HG03196 (cell line): ENCODE measurements around the gene CWC27.

Experiments
- ATAC-seq: cut with Tn5 transposase; IDR thresholded peaks from one replicate; pipeline ENCODE4 v1.9.1; 2021; ENCODE audit not compliant: unreplicated experiment

Gene CWC27

GRCh38 chr5:64971513-64971912, 202.8 kb downstream of the CWC27 start:
- ATAC-seq = no peak

GRCh38 chr5:64971990-64972389, 203.3 kb downstream of the CWC27 start:
- no peak for ATAC-seq

GRCh38 chr5:64972591-64972990, 203.9 kb downstream of the CWC27 start:
- no peak for ATAC-seq

GRCh38 chr5:64973215-64973614, 204.5 kb downstream of the CWC27 start:
- ATAC-seq = no peak

- no peak for ATAC-seq
Measured at GRCh38 chr5:64977779-64978178, 209.0 kb downstream of the CWC27 start.

- no peak for ATAC-seq
Measured at GRCh38 chr5:64978546-64978945, 209.8 kb downstream of the CWC27 start.

- ATAC-seq = no peak
Measured at GRCh38 chr5:64979531-64979930, 210.8 kb downstream of the CWC27 start.

GRCh38 chr5:64980176-64980575, 211.4 kb downstream of the CWC27 start:
- ATAC-seq = no peak

- ATAC-seq = no peak
Measured at GRCh38 chr5:64987768-64988167, 219.0 kb downstream of the CWC27 start.

- no peak for ATAC-seq
Measured at GRCh38 chr5:65009207-65009606, 240.5 kb downstream of the CWC27 start.

GRCh38 chr5:65010841-65011240, 242.1 kb downstream of the CWC27 start:
- ATAC-seq = no peak

GRCh38 chr5:65012301-65012892, 243.7 kb downstream of the CWC27 start:
- no peak for ATAC-seq

GRCh38 chr5:65013166-65013565, 244.4 kb downstream of the CWC27 start:
- no peak for ATAC-seq

GRCh38 chr5:65014769-65015168, 246.0 kb downstream of the CWC27 start:
- no peak for ATAC-seq

GRCh38 chr5:65015767-65016166, 247.0 kb downstream of the CWC27 start:
- no peak for ATAC-seq

GRCh38 chr5:65017636-65018035, 248.9 kb downstream of the CWC27 start:
- no peak for ATAC-seq

GRCh38 chr5:65018763-65019162, 250.0 kb downstream of the CWC27 start:
- ATAC-seq = no peak

GRCh38 chr5:65020492-65020891, 251.8 kb downstream of the CWC27 start:
- ATAC-seq = no peak

- ATAC-seq = no peak
Measured at GRCh38 chr5:65021527-65022226, 252.9 kb downstream of the CWC27 start.

- ATAC-seq = no peak
Measured at GRCh38 chr5:65022932-65023331, 254.2 kb downstream of the CWC27 start.

GRCh38 chr5:65024681-65025080, 256.0 kb downstream of the CWC27 start:
- ATAC-seq = no peak

GRCh38 chr5:65026816-65027548, 258.3 kb downstream of the CWC27 start:
- ATAC-seq = no peak
